OCI-LY3 (cell line): ENCODE results near the gene CTNNA3.

Source experiments
- EZH2phosphoT487 ChIP-seq: fragments of 200-600 bp; shearing (Covaris generic); IDR thresholded peaks from 2 replicates; pipeline ENCODE4 v1.6.1; 2018; ENCODE audit warnings: antibody characterized with exemption, mixed run types, low read depth
- TF ChIP-seq, protein P1 (sequence below): fragments of 200-600, 300-600 bp; sonication (generic); IDR thresholded peaks from 2 replicates; pipeline ENCODE4 v1.5.1; 2014; ENCODE audit warnings: antibody characterized with exemption, low read length, low read depth

- TF ChIP-seq, protein P1, sequence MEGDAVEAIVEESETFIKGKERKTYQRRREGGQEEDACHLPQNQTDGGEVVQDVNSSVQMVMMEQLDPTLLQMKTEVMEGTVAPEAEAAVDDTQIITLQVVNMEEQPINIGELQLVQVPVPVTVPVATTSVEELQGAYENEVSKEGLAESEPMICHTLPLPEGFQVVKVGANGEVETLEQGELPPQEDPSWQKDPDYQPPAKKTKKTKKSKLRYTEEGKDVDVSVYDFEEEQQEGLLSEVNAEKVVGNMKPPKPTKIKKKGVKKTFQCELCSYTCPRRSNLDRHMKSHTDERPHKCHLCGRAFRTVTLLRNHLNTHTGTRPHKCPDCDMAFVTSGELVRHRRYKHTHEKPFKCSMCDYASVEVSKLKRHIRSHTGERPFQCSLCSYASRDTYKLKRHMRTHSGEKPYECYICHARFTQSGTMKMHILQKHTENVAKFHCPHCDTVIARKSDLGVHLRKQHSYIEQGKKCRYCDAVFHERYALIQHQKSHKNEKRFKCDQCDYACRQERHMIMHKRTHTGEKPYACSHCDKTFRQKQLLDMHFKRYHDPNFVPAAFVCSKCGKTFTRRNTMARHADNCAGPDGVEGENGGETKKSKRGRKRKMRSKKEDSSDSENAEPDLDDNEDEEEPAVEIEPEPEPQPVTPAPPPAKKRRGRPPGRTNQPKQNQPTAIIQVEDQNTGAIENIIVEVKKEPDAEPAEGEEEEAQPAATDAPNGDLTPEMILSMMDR: no peak
- TF ChIP-seq EZH2phosphoT487: no peak
These were observed 1670.8 kb downstream of the CTNNA3 start for GRCh38 chr10:66025186-66025585.
